ENCODE measurements around the gene PNMA8A.

DNA sequence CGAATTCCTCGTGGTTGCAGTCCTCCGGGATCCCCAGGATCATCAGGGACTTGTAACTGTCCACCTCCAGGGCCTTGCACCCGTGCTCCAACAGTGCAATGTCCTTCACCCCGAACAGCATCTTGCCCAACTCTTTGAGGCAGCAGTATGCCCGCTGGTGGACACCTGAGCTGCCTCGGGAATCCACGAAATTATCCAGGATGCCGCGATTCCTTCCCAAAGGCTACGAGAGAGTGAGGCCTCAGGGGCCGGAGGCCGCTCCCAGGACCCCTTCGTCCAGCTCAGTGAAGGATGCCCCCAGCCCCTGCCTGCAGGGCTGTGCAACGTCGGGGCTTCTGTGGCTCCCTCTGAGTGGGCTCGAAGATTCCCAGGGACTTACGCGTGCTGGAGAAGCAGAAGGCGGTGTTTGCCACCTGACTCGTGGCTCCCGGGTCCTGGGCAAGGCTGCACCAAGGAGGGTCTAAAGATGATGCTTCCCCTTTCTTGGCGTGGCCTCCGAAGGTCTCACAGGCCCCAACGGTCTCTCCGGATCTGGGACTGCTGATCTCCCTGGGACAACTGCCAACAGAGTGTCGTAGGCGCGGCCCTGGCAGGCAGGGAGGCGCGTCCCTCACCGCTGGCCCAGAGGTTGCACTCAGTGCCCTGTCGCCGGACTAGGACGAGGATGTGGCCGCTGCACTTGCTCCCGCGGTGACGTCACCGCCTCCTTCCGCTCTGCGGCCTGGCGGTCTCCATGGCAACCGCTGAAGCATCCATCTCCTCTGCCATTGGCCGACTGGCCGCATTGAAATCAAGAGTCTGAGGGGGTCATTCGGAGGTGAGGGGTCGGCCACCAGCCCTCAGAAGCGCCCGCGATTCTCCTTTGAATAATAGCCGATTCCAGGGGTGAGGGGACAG lies 42.9 kb downstream of the PNMA8A start, which contains the start of gene PNMA8C:
- TF ChIP-seq, protein P1, sequence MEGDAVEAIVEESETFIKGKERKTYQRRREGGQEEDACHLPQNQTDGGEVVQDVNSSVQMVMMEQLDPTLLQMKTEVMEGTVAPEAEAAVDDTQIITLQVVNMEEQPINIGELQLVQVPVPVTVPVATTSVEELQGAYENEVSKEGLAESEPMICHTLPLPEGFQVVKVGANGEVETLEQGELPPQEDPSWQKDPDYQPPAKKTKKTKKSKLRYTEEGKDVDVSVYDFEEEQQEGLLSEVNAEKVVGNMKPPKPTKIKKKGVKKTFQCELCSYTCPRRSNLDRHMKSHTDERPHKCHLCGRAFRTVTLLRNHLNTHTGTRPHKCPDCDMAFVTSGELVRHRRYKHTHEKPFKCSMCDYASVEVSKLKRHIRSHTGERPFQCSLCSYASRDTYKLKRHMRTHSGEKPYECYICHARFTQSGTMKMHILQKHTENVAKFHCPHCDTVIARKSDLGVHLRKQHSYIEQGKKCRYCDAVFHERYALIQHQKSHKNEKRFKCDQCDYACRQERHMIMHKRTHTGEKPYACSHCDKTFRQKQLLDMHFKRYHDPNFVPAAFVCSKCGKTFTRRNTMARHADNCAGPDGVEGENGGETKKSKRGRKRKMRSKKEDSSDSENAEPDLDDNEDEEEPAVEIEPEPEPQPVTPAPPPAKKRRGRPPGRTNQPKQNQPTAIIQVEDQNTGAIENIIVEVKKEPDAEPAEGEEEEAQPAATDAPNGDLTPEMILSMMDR (IDR thresholded peaks at IDR 0.05) = no peak
- no peak for TF ChIP-seq POLR2A (IDR thresholded peaks at IDR 0.05; ENCODE audit: low read depth)
- TF ChIP-seq POLR2AphosphoS5 (IDR thresholded peaks at IDR 0.05) = no peak
- no peak for TF ChIP-seq EP300 (IDR thresholded peaks at IDR 0.05)

All from esophagus muscularis mucosa (tissue), 4 donors.